Endothelial cell of umbilical vein (primary cell): ENCODE results near the gene DNMT1. TPM values are rescaled to one million over a fixed set of nuclear protein-coding genes. Genes with fewer than 3 reads are reported as not detected.

Experiments used
- BruUV-seq: library from RNA; stranded (reverse); fragments of 400-500 nt; replicated peaks from 2 replicates; lab custom pipeline; 2021; lab: Mats Ljungman, UMichigan
- CTCF ChIA-PET: fragments of 300-600, 350-600 bp; sonication (Branson Sonifier 250); formaldehyde crosslinking; loops from one replicate; lab custom pipeline; 2021; ENCODE audit warnings: antibody characterized with exemption, inconsistent platforms; lab: Charles Lee
- POLR2A ChIA-PET: fragments of 300-600, 350-600 bp; sonication (Branson Sonifier 250); formaldehyde crosslinking; loops from one replicate; lab custom pipeline; 2021; ENCODE audit warnings: antibody characterized with exemption, inconsistent platforms; lab: Charles Lee
- DNase-seq: peaks from one replicate; pipeline ENCODE4 v3.0.0-alpha.2; 2011; ENCODE audit warnings: low read depth, low spot score
- FAIRE-seq: peaks from 2 replicates; lab custom pipeline; 2011; peaks lifted over from hg19 to GRCh38; lab: Jason Lieb, UNC
- H2AFZ ChIP-seq: 2 replicates; pipeline ENCODE4 v1.6.0; 2012; ENCODE audit warnings: low read depth, low read length, control low read depth, inconsistent platforms
- H3K27ac ChIP-seq: 2 replicates; pipeline ENCODE4 v1.5.1; 2011; ENCODE audit warnings: low read depth, mild to moderate bottlenecking, control low read depth, low read length, moderate library complexity; ENCODE audit not compliant: insufficient read depth
- H3K27me3 ChIP-seq, 2 experiments: 2 replicates each; pipeline versions ENCODE4 v1.6.0 to v1.6.1; 2011; ENCODE audit warnings: low read length in 2 of 2, mixed read lengths in 1 of 2; ENCODE audit not compliant: control insufficient read depth in 2 of 2, insufficient read depth in 2 of 2
- H3K36me3 ChIP-seq, 2 experiments: 2 replicates in 1 of 2; 3 replicates in 1 of 2; pipeline ENCODE4 v1.5.1; 2011; ENCODE audit warnings: low read length in 2 of 2, mild to moderate bottlenecking in 1 of 2, moderate library complexity in 1 of 2; ENCODE audit not compliant: control insufficient read depth in 2 of 2, insufficient read depth in 2 of 2; ENCODE audit errors: extremely low read depth in 1 of 2
- H3K4me1 ChIP-seq: 3 replicates; pipeline ENCODE4 v1.5.1; 2011; ENCODE audit warnings: mild to moderate bottlenecking, low read length; ENCODE audit not compliant: control insufficient read depth, insufficient read depth; ENCODE audit errors: extremely low read depth
- H3K4me2 ChIP-seq: 2 replicates; pipeline ENCODE4 v1.6.1; 2011; ENCODE audit warnings: low read length, control low read depth, mixed read lengths; ENCODE audit not compliant: insufficient read depth
- H3K4me3 ChIP-seq, 3 experiments: fragments of 200-600 bp in 1 of 3; sonication (generic), shearing (Covaris generic) in 1 of 3; replicated peaks in 1 of 3; 2 replicates each; pipeline ENCODE4 v1.5.1; 2011 to 2016; ENCODE audit warnings: control low read depth in 3 of 3, low read length in 3 of 3, mild to moderate bottlenecking in 2 of 3, inconsistent platforms in 1 of 3, low read depth in 1 of 3, moderate library complexity in 1 of 3; ENCODE audit not compliant: insufficient read depth in 1 of 3
- H3K79me2 ChIP-seq: 2 replicates; pipeline ENCODE4 v1.6.0; 2012; ENCODE audit warnings: low read length, inconsistent platforms; ENCODE audit not compliant: control insufficient read depth, insufficient read depth
- H3K9ac ChIP-seq: replicated peaks from 2 replicates; pipeline ENCODE3; 2011; ENCODE audit warnings: low read length, control low read depth; ENCODE audit not compliant: insufficient read depth; ENCODE audit errors: extremely low read depth
- H3K9me1 ChIP-seq: replicated peaks from 3 replicates; pipeline ENCODE4 v1.6.0; 2011; ENCODE audit warnings: mild to moderate bottlenecking, low read length; ENCODE audit not compliant: control insufficient read depth, insufficient read depth; ENCODE audit errors: extremely low read depth
- H3K9me3 ChIP-seq: replicated peaks from 2 replicates; pipeline ENCODE4 v1.5.1; 2012; ENCODE audit warnings: low read length, inconsistent platforms; ENCODE audit not compliant: control insufficient read depth, insufficient read depth
- H4K20me1 ChIP-seq: replicated peaks from 2 replicates; pipeline ENCODE3; 2011; ENCODE audit warnings: mild to moderate bottlenecking, low read length; ENCODE audit not compliant: control insufficient read depth, insufficient read depth; ENCODE audit errors: extremely low read depth
- CTCF ChIP-seq, 2 donors: IDR thresholded peaks; 1 replicate in 1 of 2; 2 replicates in 1 of 2; pipeline ENCODE4 v1.5.1; 2011; ENCODE audit warnings: low read length in 2 of 2, mild to moderate bottlenecking in 2 of 2, moderate library complexity in 2 of 2, control low read depth in 1 of 2, inconsistent platforms in 1 of 2, low read depth in 1 of 2; ENCODE audit not compliant: insufficient read depth in 1 of 2; ENCODE audit errors: extremely low read depth in 1 of 2
- EZH2 ChIP-seq: IDR thresholded peaks from 2 replicates; pipeline ENCODE4 v1.6.1; 2012; ENCODE audit warnings: borderline replicate concordance, low read depth, mild to moderate bottlenecking, moderate library complexity, low read length, inconsistent platforms; ENCODE audit not compliant: severe bottlenecking
- FOS ChIP-seq: IDR thresholded peaks from 2 replicates; pipeline ENCODE4 v1.6.1; 2011; ENCODE audit warnings: mild to moderate bottlenecking, low read length, moderate library complexity, borderline replicate concordance; ENCODE audit not compliant: insufficient read depth
- GATA2 ChIP-seq: IDR thresholded peaks from 2 replicates; pipeline ENCODE4 v1.7.0; 2011; ENCODE audit warnings: low read depth, mild to moderate bottlenecking, moderate library complexity, mixed read lengths, low read length; ENCODE audit not compliant: insufficient read length, insufficient read depth
- JUN ChIP-seq: IDR thresholded peaks from 2 replicates; pipeline ENCODE4 v1.6.1; 2011; ENCODE audit warnings: borderline replicate concordance, low read depth; ENCODE audit not compliant: insufficient read length, insufficient read depth
- MAX ChIP-seq: IDR thresholded peaks from 2 replicates; pipeline ENCODE4 v1.6.1; 2011; ENCODE audit not compliant: insufficient read depth, insufficient read length
- MYC ChIP-seq: IDR thresholded peaks from one replicate; pipeline ENCODE4 v1.6.1; 2011; ENCODE audit warnings: mild to moderate bottlenecking, low read depth, low read length
- POLR2A ChIP-seq: IDR thresholded peaks from 2 replicates; pipeline ENCODE4 v1.6.1; 2012; ENCODE audit warnings: low read depth, mild to moderate bottlenecking, control low read depth, low read length
- POLR2AphosphoS5 ChIP-seq: IDR thresholded peaks from 2 replicates; pipeline ENCODE4 v1.6.1; 2012; ENCODE audit warnings: low read depth, mild to moderate bottlenecking, control low read depth, low read length, moderate library complexity; ENCODE audit not compliant: insufficient read depth
- dilution Hi-C: fragments of 300-500 bp; cut with MboI; formaldehyde crosslinking; loops from one replicate; pipeline ENCODE4 v1.15.0; 2019; ENCODE audit warnings: low sequenced_read_pairs; ENCODE audit not compliant: extremely low pct_ligation_motif_present
- intact Hi-C: fragments of 100-400 bp; cut with micrococcal nuclease; formaldehyde crosslinking; loops from one replicate; pipeline ENCODE4 v1.10.0; 2022
- polyA plus RNA-seq, 4 experiments: library from polyadenylated mRNA; depleted of rRNA in 3 of 4; stranded (reverse) in 3 of 4; unstranded in 1 of 4; fragments of >200 nt; gene quantifications; 2 replicates each; pipeline versions ENCODE4 v1.2.1 to v1.2.3, GENCODE V29; 2011 to 2012; ENCODE audit warnings: missing spikeins in 1 of 4
- total RNA-seq: library from RNA; stranded (reverse); gene quantifications from 2 replicates; pipeline ENCODE4 v1.2.3, GENCODE V29; 2021

DNMT1 gene
- total and polyA plus RNA-seq, 2 donors (not counting 3 experiments of a cell fraction or from before 2014, with no cell fraction given), result 53.4 to 165 TPM

- H3K9me1 ChIP-seq, result no peaks in the 10 kb centered on the region
- no peak overlapping the region for H3K27ac ChIP-seq
- dilution Hi-C loops, result no loop called here
- intact Hi-C loops, result no loop called here
- no TSS peak for BruUV-seq
- H2AFZ ChIP-seq, result no peak overlapping the region
- ChIA-PET CTCF (interaction anchor here (1.3 kb wide), 1 partner anchor 90 kb away, joined by 4 read pairs; no protein-coding TSS in a partner anchor), POLR2A (no interaction called here)
- H3K4me2 ChIP-seq, result no peak overlapping the region
- H3K4me1 ChIP-seq, result no peaks in the 10 kb centered on the region
- no peak overlapping the region for H3K9ac ChIP-seq
- FAIRE-seq (no peak), DNase-seq (no peak)
- H3K79me2 ChIP-seq, result no peaks in the 10 kb centered on the region
- H3K4me3 ChIP-seq, result no peak overlapping the region
- no peaks in the 10 kb centered on the region for H3K27me3 ChIP-seq
- no peaks in the 10 kb centered on the region for H4K20me1 ChIP-seq
- no peaks in the 10 kb centered on the region for H3K9me3 ChIP-seq
- H3K36me3 ChIP-seq, result peaks cover 16 to 48% of the 10 kb centered on the region in 2 experiments
- TF ChIP-seq CTCF (IDR thresholded peaks at IDR 0.05; ENCODE audit: extremely low read depth in 1 of 2, insufficient read depth in 1 of 2, low read depth in 1 of 2, low read length in 2 of 2), result no peak
- no peak for TF ChIP-seq MYC
- TF ChIP-seq GATA2, result no peak
- TF ChIP-seq MAX, result no peak
- TF ChIP-seq POLR2AphosphoS5, result no peak
- TF ChIP-seq JUN, result no peak
- no peak for TF ChIP-seq FOS
- no peak for TF ChIP-seq POLR2A
- no peak for TF ChIP-seq EZH2
These were observed 35.1 kb downstream of the DNMT1 start for GRCh38 chr19:10159610-10160009.
